Stimulated activated CD4-positive, alpha-beta T cell treated with anti-CD3 and anti-CD28 coated beads, Interleukin-4, amount 100 ng/mL, for 48 hours (primary cell): Measurements from ENCODE around the gene NR2F1.
"Not testable (repeated sequence)": the region's sequence is repeated elsewhere in the genome, so short reads cannot be mapped to it uniquely, and the experiment has no call there.

Experiments used
- DNase-seq, 2 donors: peaks; one replicate each; pipeline ENCODE4 v3.0.0-alpha.2; 2020; ENCODE audit warnings: low read depth in 2 of 2

The NR2F1 gene

GRCh38 chr5:93582677-93583438, at the start of gene NR2F1:
TSS of gene NR2F1 (plus strand) at chr5:93583222. CDS start at chr5:93585024, 1,802 bp downstream.
- no peak for DNase-seq

GRCh38 chr5:93545872-93546271, 37.1 kb upstream of the NR2F1 start:
- no peak for DNase-seq

GRCh38 chr5:93549594-93549993, 33.4 kb upstream of the NR2F1 start:
- DNase-seq: not testable (repeated sequence)

- no peak for DNase-seq
Observed at GRCh38 chr5:93557021-93557604, 25.9 kb upstream of the NR2F1 start.

DNA sequence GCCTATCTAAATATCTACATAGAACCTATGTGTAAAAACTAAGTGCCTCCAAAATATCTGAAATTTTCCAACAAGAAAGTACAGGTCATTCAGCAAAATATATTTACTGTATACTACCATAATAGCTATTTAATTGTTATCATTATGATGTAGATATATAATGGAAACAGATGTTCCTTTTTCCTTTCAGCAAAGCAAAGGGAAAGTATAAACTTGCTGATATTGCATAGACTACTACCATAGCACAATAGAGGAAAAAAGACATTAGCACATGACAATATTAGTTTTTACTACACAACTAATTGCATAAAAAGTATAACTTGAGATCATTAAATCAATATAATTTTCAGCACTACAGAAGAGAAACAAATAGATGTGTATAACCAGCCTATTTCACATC, 16.9 kb upstream of the NR2F1 start:
- DNase-seq: no peak

DNA sequence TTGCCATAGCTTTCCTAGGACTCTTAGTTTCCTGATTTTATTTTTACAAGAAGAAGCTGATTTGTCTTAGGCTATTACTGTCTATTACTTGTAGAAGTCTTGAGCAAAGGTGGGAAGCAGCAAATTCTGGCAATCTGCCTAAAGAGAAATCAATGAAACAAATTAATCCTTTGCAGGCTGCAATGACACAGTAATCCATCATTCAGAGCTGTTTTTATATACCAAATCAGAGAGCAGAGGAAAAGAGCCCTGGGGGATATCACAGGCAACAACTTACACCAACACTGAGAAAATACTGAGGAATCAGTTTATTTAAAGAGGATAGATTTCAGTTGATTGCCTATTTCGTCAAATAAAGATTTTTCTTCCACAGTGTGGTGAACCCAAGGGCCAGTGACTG, 15.6 kb upstream of the NR2F1 start:
- DNase-seq: no peak

DNA sequence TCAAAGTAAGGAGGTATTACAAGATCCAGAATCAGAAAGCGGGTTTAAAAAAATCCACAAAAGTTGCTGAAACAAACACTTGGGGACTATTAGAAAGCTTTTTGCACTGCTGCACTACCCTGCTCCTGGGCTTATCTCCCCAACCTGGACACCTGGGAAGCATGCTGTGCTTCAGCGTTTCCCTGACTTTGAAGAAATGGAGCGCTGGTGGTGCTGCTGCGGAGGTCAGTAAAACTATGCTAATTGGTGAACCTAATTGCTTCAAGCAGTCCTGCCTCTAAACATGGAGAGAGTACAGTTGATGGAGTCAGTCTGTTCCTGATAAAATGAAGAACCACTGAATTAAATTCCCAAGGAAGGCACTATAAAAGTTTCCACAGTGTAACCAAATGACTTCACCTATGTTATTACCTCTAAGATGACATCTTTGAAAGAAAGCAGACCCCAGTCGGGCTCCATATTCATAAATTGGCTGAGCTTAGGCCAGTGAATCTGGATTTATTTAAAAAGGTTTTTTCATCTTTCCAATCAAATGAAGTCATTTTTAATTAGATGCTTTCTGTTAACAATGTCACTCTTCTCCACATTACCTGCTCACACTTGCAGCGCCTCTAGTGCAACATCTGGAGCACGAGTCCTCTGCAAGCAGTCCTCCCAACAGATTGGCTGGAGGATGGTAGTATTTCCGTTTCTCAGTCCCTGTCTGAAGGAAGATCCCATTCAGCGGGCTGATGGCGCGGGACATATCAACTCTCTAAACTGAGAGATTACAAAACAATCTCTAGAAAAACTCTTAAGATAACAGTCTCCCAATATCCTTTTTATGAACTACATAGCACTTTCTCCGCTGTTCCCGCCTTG, 13.5 kb upstream of the NR2F1 start:
- DNase-seq: no peak

GRCh38 chr5:93570294-93571113, 12.5 kb upstream of the NR2F1 start:
- DNase-seq: no peak

- no peak for DNase-seq
Observed at GRCh38 chr5:93571114-93571949, 11.7 kb upstream of the NR2F1 start.

DNA sequence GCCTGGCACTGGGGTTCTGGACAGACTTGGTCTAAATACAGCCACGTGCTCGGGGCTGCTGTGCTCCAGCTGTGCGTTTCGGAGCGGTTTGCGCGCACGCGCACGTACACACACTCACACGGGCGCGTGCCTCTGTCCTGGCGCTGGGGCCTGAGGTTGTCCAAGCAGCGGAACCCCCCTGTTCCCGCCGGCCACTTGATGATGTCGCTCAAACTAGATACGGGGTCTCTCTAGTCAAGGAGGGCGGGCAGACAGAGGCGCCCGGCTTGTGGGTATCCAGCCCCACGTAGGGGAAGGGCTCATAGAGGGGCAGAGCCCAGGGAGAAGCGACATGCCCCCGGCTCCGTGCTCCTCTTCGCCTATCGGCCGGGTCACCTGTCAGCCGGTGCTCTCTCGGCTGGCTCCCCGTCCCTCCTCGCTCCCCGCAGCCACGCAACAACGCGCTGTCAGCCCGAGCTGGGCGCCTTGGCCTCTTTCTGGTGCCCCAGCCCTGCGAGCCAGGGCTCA, 10.9 kb upstream of the NR2F1 start:
- DNase-seq: no peak

- DNase-seq: no peak
Observed at GRCh38 chr5:93572608-93573353, 10.2 kb upstream of the NR2F1 start.

DNA sequence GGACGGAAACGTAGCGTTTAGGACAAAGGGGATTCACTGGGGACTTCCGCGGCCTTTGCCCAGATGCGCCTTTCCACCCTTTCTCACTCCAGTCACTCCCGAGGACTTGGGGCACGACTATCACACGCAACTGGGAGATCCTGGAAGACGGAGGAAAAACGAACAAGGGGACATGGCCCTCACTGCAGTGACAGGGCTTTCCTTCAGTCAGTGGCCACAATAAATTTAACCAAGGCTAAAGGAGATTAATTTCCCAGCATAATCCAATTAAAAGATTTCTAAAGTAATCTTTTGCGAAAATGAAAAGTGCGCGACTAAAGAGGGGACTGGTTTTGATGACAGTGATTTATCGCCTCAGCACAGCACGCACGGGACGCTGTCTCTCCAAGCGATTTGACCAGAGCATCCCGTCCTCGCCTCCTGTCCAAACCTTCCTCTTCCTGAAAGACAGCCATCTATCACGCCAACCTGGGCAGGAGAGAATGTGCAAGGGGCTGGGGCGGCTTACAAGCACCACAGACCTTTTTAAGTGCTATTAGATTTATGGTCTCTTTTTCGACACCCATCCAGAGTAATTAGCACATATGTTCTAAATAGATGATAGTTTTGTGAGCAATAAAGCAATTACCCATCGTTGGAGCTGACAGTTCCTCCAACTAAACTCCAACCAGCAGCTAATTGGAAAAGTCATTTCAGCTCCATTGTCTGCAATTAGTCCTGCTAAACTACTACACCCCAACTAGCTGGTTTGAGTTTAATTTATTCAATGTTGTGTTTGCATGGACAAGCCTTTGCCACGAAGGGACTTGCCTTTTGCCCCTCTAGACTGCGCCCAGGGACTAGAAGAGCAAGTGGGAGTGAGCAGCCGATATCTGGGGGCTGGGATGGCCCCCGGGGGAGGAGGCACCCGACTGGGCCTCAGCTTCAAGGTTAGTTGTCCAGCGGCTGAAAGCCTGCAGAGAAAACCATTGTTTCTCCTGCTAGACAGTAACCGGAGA, 9.4 kb upstream of the NR2F1 start:
- DNase-seq: no peak

DNA sequence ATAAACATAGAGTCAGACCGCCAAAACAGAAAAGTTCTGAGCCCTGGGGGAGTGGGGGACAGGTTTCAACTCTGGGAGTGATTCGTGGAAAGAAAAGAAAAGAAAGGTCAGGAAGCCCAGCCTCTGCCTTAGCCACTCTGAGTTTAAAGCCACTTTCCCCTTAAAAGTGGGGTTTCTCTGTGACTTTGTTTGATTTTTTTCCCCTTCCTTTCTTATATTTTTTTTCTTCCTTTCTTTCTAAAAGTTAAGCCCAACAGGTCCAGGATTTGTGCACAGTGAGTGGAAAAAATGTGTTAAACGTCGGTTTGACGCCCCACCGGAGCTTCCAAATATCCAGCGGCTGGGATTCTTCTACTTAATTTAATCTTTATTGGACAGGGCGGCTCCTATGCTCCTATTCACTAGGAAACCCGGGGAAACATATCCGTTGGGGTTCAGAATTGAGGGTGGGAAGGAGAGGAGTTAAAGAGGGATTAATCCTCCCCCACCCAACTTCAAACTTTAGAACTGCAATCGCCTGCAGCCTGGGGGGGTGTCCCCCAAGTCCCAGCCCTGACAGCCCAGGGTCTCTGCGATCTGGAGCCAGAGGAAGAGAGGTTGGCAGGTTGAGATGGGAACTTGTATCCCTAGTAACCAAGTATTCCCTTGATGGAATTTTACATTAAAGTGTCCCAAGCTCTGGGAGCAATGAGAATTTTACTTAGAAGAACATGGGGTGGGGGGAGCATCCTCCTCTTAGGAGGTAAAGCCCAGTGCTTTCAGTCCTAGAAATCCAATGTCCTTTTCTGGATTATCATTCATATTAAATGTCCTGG, 8.3 kb upstream of the NR2F1 start:
- DNase-seq: no peak

DNA sequence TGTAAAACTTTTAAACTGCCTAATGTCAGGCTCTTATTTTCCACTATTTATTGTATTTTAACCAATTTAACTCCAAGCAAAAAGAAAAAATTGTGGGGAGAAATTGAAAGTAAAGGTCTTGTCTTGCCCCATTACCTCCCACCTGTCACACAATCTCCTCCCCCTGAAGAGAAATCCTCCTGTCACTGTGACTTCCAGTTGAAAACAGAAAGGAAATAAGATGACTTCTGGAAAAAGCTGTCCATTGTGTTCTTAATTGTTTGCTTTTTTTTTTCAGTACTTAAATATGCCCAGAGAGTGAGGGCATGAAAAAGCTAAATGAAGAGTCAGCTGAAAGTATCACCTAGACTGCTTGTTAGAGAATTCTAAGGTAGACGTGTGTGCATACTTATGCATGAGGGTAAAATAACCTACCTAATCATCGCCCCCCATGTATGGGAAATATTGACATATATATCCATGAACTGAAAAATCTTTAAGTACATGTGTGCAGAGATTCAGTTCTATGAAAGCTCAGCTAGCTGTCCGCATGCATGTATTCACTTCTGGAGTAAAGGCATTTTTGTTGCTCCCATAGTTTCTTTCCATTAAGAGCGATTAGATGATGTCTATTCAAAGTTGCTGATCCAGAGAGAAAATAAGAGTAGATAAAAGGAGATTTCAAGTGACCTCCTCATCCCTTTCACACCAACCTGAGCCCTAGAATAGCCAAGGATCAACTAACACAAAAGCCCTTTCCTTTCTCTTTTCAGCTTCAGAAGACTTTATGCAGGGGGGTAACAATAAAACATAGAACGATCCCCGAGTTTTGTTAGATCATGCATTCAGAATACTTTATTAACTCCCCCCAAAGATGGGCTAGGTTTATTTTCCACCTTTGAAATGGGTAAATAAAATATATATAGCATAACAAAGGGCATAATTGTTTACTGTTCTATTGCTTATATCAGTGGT, 7.3 kb upstream of the NR2F1 start:
- DNase-seq: no peak

DNA sequence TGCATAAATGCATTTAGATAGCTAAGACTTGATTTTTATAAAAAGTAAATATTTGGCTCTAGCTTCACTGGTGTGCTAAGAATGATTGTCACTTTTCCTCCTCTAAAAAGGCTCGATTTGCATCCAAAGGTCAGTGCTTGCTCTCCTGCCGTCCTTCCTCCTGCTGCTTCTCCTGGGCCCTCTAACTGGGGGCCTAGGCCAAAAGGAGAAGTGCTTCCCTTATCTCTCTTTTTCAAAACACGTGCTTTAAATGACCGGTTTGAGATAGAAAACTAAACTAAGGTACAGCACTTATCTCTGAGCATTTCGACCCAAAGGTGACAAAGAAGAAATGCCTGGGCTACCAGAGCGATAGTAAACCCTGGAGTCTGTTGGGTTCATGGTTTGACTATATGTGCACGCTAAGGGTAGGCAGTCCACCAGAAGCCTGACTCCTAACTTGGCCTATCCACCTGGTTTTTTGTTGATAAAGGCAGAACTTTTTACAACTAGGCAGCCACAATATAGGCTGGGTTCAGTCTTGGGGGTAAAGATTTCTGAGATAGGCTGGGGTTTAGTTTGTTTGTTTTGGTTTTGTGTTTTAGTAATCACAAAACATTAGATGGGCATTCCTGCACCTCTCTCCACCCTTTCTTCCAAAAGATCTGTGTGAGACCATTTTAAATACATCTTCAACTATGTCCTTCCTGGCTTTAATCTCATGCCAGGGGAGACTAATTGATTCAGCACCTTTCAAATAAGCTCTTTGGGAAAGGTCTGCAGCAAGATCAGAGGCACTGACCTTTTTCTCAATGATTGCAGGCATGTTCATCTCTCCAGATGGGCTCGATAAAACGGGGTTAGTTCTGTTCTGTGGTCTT, 5.8 kb upstream of the NR2F1 start:
- DNase-seq: no peak
